Psoas muscle (tissue), 8 donors: Measurements from ENCODE around the gene FAM50B. TPM values are rescaled to one million over a fixed set of nuclear protein-coding genes. Genes with fewer than 3 reads are reported as not detected.

Experiments
- ATAC-seq, 4 donors: fragments of 200-7000 bp; cut with Tn5 transposase; one replicate each; pipeline ENCODE4 v1.9.1; 2020; ENCODE audit warnings: moderate library complexity in 3 of 4, mild to moderate bottlenecking in 2 of 4
- DNase-seq, 2 donors: peaks; one replicate each; pipeline ENCODE4 v3.0.0-alpha.2; 2020
- H3K27ac ChIP-seq: fragments of 200-600 bp; one replicate; pipeline ENCODE4 v1.8.0; 2022
- H3K27me3 ChIP-seq, 3 donors: fragments of 200-600 bp in 1 of 3; one replicate each; pipeline versions ENCODE4 v1.6.1 to v1.8.0; 2013 to 2022; ENCODE audit warnings: low read length in 2 of 3, mild to moderate bottlenecking in 2 of 3, moderate library complexity in 1 of 3; ENCODE audit not compliant: insufficient read depth in 3 of 3
- H3K36me3 ChIP-seq, 2 donors: fragments of 200-600 bp in 1 of 2; one replicate each; pipeline versions ENCODE4 v1.6.1 to v1.8.0; 2013 to 2022; ENCODE audit warnings: low read depth in 1 of 2, mild to moderate bottlenecking in 1 of 2, moderate library complexity in 1 of 2; ENCODE audit not compliant: insufficient read depth in 1 of 2
- H3K4me1 ChIP-seq: fragments of 200-600 bp; one replicate; pipeline ENCODE4 v1.8.0; 2022
- H3K4me3 ChIP-seq: fragments of 200-600 bp; one replicate; pipeline ENCODE4 v1.8.0; 2022; ENCODE audit warnings: mild to moderate bottlenecking
- H3K9me3 ChIP-seq: fragments of 200-600 bp; one replicate; pipeline ENCODE4 v1.8.0; 2022
- CTCF ChIP-seq: fragments of 200-600 bp; IDR thresholded peaks from one replicate; pipeline ENCODE4 v1.8.0; 2022; ENCODE audit warnings: antibody characterized with exemption
- WGBS, 3 donors: extraction: QIAGEN DNeasy Blood & Tissue Kit; methylation state at CpG; one replicate each; pipeline versions ENCODE4 v1.1.6 to v1.1.7; 2013; 5-methylcytosine and 5-hydroxymethylcytosine counted together
- intact Hi-C, 2 donors: fragments of 100-400 bp; cut with DNase I; formaldehyde crosslinking; loops; one replicate each; pipeline versions ENCODE4 v1.11.0 to v1.14.2; 2022
- polyA plus RNA-seq, 3 donors: library from polyadenylated mRNA; stranded (reverse); fragments of 200-250 nt; gene quantifications; one replicate each; pipeline ENCODE4 v1.2.3, GENCODE V29; 2013
- total RNA-seq, 4 donors: library from RNA; stranded (reverse); fragmentation: NEBNext Ultra II Directional in 2 of 4; extraction: Animal tissue kit (Norgen Biotek cat#: 25700) in 2 of 4; gene quantifications; one replicate each; pipeline versions ENCODE4 v1.2.1 to v1.2.4, GENCODE V29; 2021 to 2023
- donor health status: healthy with polysubstance abuse.
- donor health status: DM: no; HTN: no; CAD: no; lungs with moderate emphysema.
- donor health status: Bipolar disorder and iron deficiency.
- donor health status: healthy.
- donor health status: DM: yes; HTN: yes; CAD: no.
- donor health status: DM: no; HTN: no; CAD: no.
- donor health status: DM: no; HTN: no; CAD: no.
- donor health status: DM: yes; HTN: yes; CAD: no.

Gene FAM50B
- total and polyA plus RNA-seq, 7 donors, result 10.1 to 19.6 (median 11.6) TPM

DNA sequence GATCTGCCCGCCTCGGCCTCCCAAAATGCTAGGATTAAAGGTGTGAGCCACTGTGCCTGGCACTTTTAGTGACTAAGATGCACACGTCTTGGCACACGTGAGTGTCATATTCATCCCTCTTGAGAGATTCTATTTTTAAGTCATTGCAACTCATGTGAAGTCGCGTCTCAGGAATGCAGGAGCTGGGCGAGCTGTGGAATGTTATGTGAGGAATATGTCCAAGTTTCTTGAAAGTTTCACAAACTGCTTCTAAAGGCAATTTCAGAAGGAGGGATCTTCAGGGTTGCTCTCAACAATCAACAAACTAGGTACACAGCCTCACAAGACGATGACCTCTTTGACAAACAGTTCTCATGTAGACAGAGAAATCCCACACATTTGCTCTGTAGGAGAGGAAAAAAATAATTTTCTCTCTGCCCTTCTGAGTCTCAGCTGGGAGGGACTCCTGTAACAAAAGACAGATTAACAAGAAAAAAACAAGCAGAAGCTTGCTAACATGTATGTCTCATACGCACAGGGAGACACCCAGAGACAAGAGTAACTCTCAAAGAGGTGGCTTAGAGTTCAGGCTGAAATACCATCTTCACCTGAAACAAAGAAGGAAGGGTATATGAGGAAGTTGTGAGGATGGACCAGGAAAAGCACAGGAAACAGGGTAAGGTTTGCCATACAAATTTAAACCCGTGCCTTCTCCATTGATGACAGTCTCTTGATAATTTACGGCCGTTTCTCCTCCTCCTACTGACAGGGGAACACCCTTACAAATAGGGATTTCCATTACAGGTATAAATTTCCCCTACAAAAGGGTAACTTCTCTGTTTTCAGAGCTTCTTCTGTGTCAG lies 45.3 kb upstream of the FAM50B start:
- 31 to 35% (median 33%) methylated on average over 12 of the region's 12 CpGs for WGBS, 3 donors
- intact Hi-C loops, result no loop called here
- peak; percentile 82 to 93 (median 90) for ATAC-seq
- Histone ChIP-seq H3K4me1 (peaks cover 9% of the 10 kb centered on the region), H3K27me3 (no peaks in the 10 kb centered on the region), H3K4me3 (no peak overlapping the region), H3K27ac (peak overlapping the region; percentile 75), H3K9me3 (no peaks in the 10 kb centered on the region), H3K36me3 (no peaks in the 10 kb centered on the region)
- TF ChIP-seq CTCF, result no peak
- DNase-seq, result peak in 1 of 2 donors; percentile 42

GRCh38 chr6:3804964-3805363 lies 44.2 kb upstream of the FAM50B start:
- no peaks in the 10 kb centered on the region for H3K9me3 ChIP-seq
- H3K4me1 ChIP-seq, result peaks cover 15% of the 10 kb centered on the region
- H3K27ac ChIP-seq, result peak overlapping the region; percentile 75
- H3K27me3 ChIP-seq, result no peaks in the 10 kb centered on the region
- H3K36me3 ChIP-seq, result no peaks in the 10 kb centered on the region
- intact Hi-C loops, result loop anchor here in 1 of 2 donors (5.0 kb wide), 1 partner anchor 53 kb away; the partner anchor contains the start of gene PXDC1
- no peak overlapping the region for H3K4me3 ChIP-seq
- WGBS, 3 donors, result 98 to 100% (median 99%) methylated on average over 2 of the region's 2 CpGs
- no peak for DNase-seq
- ATAC-seq, result no peak
- TF ChIP-seq CTCF, result no peak

DNA sequence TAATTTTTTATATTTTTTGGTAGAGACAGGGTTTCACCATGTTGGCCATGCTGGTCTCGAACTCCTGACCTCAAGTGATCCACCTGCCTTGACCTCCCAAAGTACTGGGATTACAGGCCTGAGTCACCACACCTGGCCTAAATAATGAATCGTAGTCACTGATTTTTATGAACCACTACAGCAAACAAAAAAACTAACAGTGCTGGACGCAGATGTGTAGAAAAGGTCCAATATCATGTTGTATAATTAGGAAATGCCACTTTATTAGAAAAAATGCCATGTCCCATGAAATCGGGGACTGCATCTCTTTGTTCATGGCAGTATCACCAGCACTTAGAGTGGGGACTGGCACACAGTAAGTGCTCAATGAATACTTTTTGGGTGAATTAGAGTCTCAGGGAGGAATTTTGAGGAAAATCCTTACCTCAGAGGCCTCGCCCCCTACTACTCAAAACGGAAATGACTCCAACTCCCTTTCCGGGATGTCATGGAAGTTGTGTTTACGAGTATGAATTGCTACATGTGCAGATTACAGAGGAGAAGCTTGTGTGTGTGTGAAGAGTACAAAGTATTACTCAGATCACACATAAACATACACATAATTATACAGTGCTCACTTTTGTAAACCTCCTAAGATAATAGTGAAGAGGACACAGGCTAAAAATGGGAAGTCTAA lies 43.6 kb upstream of the FAM50B start:
- no peak for DNase-seq
- no peak overlapping the region for H3K4me3 ChIP-seq
- H3K27me3 ChIP-seq, result no peaks in the 10 kb centered on the region
- 87 to 89% (median 88%) methylated on average over 8 of the region's 8 CpGs for WGBS, 3 donors
- H3K4me1 ChIP-seq, result peaks cover 15% of the 10 kb centered on the region
- no peak for TF ChIP-seq CTCF
- intact Hi-C loops, result loop anchor here in 1 of 2 donors (5.0 kb wide), 1 partner anchor 53 kb away; the partner anchor contains the start of gene PXDC1
- no peaks in the 10 kb centered on the region for H3K9me3 ChIP-seq
- peak overlapping the region; percentile 75 for H3K27ac ChIP-seq
- no peaks in the 10 kb centered on the region for H3K36me3 ChIP-seq
- no peak for ATAC-seq

DNA sequence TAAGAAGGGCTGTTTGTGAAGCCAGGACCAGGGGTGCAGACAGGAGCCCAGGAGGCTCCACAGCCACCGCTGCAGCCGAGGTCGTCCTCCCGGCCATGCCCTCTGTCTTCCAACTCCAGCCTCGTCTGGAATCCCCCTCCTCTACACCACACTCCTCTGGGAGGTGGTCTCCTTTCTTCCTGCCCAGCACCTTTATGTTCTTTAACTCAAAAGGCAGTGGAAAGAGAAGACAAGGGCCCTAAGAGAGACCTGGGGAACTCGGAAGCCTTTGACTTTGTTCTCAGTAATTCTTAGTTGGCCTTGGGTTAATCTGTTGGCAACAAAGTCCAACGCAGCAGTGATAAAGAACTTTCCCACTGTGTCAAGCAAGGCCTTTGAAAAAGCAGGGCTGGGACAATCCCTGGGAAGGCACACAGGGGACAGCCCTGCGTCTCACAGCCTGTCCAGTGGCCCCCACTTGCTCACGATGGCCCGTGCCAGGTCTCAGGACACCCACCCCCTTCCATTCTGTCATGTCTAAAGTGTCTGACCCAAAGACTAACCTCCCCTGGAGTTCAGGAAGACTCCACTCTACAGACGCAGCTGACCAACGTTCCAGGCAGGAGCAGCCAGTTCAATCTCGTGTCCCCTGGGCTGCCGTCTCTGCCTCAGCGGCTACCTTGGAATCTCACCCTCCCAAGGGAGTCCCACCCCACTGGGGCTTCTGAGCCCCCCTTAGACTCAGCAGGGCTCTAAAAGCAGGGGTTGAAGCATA lies 42.8 kb upstream of the FAM50B start:
- no peak for TF ChIP-seq CTCF
- DNase-seq (no peak), ATAC-seq (no peak)
- intact Hi-C loops, result loop anchor here in 1 of 2 donors (5.0 kb wide), 1 partner anchor 54 kb away; the partner anchor contains the start of gene PXDC1
- no peaks in the 10 kb centered on the region for H3K36me3 ChIP-seq
- H3K9me3 ChIP-seq, result no peaks in the 10 kb centered on the region
- WGBS, 3 donors, result 77 to 82% (median 79%) methylated on average over 15 of the region's 15 CpGs
- H3K4me1 ChIP-seq, result peaks cover 15% of the 10 kb centered on the region
- peak overlapping the region; percentile 18 for H3K27ac ChIP-seq
- no peak overlapping the region for H3K4me3 ChIP-seq
- H3K27me3 ChIP-seq, result no peaks in the 10 kb centered on the region
